Loucy (cell line): ENCODE results near the gene BCAS3.

Source experiments
- EZH2phosphoT487 ChIP-seq: fragments of 200-600 bp; IDR thresholded peaks from 2 replicates; pipeline ENCODE4 v1.6.1; 2018; ENCODE audit warnings: antibody characterized with exemption, mild to moderate bottlenecking, moderate library complexity, borderline replicate concordance
- TF ChIP-seq, protein P1 (sequence below): fragments of 200-600 bp; sonication (generic); conservative IDR thresholded peaks from 2 replicates; pipeline ENCODE4 v1.5.1; 2014; ENCODE audit warnings: mild to moderate bottlenecking, antibody characterized with exemption, low read length

DNA sequence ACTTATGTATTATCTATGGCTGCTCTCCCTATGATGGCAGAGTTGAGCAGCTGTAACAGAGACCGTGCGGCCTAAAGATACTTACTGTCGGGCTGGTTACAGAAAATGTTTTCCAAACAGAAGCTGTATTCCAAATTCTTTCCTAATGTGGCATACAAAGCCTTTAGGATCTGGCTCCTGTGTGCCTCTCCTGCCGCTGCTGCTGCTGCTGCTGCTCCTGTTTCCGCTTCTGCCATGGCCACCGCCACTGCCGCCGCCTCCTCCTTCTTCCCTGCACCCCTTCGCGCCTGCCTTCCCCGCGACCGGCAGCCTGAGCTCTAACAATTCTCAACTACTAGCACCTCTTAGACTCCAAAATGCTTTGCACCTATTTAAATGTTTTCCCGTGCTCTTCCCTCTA lies 458.1 kb downstream of the BCAS3 start:
- no peak for TF ChIP-seq EZH2phosphoT487
- TF ChIP-seq, protein P1, sequence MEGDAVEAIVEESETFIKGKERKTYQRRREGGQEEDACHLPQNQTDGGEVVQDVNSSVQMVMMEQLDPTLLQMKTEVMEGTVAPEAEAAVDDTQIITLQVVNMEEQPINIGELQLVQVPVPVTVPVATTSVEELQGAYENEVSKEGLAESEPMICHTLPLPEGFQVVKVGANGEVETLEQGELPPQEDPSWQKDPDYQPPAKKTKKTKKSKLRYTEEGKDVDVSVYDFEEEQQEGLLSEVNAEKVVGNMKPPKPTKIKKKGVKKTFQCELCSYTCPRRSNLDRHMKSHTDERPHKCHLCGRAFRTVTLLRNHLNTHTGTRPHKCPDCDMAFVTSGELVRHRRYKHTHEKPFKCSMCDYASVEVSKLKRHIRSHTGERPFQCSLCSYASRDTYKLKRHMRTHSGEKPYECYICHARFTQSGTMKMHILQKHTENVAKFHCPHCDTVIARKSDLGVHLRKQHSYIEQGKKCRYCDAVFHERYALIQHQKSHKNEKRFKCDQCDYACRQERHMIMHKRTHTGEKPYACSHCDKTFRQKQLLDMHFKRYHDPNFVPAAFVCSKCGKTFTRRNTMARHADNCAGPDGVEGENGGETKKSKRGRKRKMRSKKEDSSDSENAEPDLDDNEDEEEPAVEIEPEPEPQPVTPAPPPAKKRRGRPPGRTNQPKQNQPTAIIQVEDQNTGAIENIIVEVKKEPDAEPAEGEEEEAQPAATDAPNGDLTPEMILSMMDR: no peak
